ENCODE data around the gene STK32B. TPM values are rescaled to one million over a fixed set of nuclear protein-coding genes. Genes with fewer than 3 reads are reported as not detected.

Gene STK32B
- polyA plus RNA-seq, 2 of the 4 experiments (the other 2 are of a cell fraction): 7.6 to 12.1 TPM

- no peak for TF ChIP-seq HOXA7 (CRISPR knock-in tag; IDR thresholded peaks at IDR 0.05)
Observed at GRCh38 chr4:5500165-5500564, 448.9 kb downstream of the STK32B start (continued).

- no peak overlapping the region for H3K27ac ChIP-seq
- no peak overlapping the region for H3K4me3 ChIP-seq
- ChIA-PET CTCF (no interaction called here), POLR2A (no interaction called here)
- no peak for ATAC-seq
- FAIRE-seq: no peak
- H3K4me2 ChIP-seq: no peak overlapping the region
- no peaks in the 10 kb centered on the region for H3K9me3 ChIP-seq
- no peak for DNase-seq (ENCODE audit: low read depth in 1 of 2, low spot score in 1 of 2)
- 58% methylated on average over 7 of the region's 7 CpGs for WGBS (ENCODE audit: missing lambda C conversion rate)
- TF ChIP-seq RFX5 (IDR thresholded peaks at IDR 0.05) (no peak), PBX3 (IDR thresholded peaks at IDR 0.05) (no peak), EHMT2 (IDR thresholded peaks at IDR 0.05; ENCODE audit: low read depth) (no peak), ZC3H11A (IDR thresholded peaks at IDR 0.05) (no peak), REST (IDR thresholded peaks at IDR 0.05) (no peak), BHLHE40 (IDR thresholded peaks at IDR 0.05; ENCODE audit: low read depth, low read length) (no peak), ESRRA (IDR thresholded peaks at IDR 0.05; ENCODE audit: borderline replicate concordance, low read length) (no peak), RCOR1 (IDR thresholded peaks at IDR 0.05; ENCODE audit: low read depth, low read length) (no peak), ZNF302 (CRISPR knock-in tag; IDR thresholded peaks at IDR 0.05) (no peak)
- peaks cover 14% of the 10 kb centered on the region for H3K4me1 ChIP-seq
Observed at GRCh38 chr4:5503336-5503936, 452.2 kb downstream of the STK32B start.

GRCh38 chr4:5504486-5504885, 453.2 kb downstream of the STK32B start:
- Histone ChIP-seq H3K9me3 (no peaks in the 10 kb centered on the region), H3K27ac (no peak overlapping the region), H3K4me2 (no peak overlapping the region), H3K4me1 (peaks cover 14% of the 10 kb centered on the region), H3K4me3 (no peak overlapping the region)
- FAIRE-seq (no peak), DNase-seq (ENCODE audit: low read depth in 1 of 2, low spot score in 1 of 2) (no peak), ATAC-seq (no peak)
- ChIA-PET CTCF (no interaction called here), POLR2A (no interaction called here)
- TF ChIP-seq NPAS2 (CRISPR knock-in tag; IDR thresholded peaks at IDR 0.05; ENCODE audit: borderline replicate concordance) (no peak), RCOR1 (IDR thresholded peaks at IDR 0.05; ENCODE audit: low read depth, low read length) (no peak), FOSB (CRISPR knock-in tag; IDR thresholded peaks at IDR 0.05) (no peak), POLR2A (IDR thresholded peaks at IDR 0.05; ENCODE audit: low read length) (no peak), ZFP36 (IDR thresholded peaks at IDR 0.05; ENCODE audit: borderline replicate concordance, partially characterized antibody) (no peak), CBX8 (IDR thresholded peaks at IDR 0.05) (no peak), HEYL (CRISPR knock-in tag; IDR thresholded peaks at IDR 0.05) (no peak), EP300 (IDR thresholded peaks at IDR 0.05) (no peak), NR3C1 (IDR thresholded peaks at IDR 0.05) (no peak), ESRRA (IDR thresholded peaks at IDR 0.05; ENCODE audit: borderline replicate concordance, low read length) (no peak), BHLHE40 (IDR thresholded peaks at IDR 0.05; ENCODE audit: low read depth, low read length) (no peak), MAZ (IDR thresholded peaks at IDR 0.05; ENCODE audit: borderline replicate concordance, low read depth, low read length) (no peak), RFX5 (IDR thresholded peaks at IDR 0.05) (no peak), ELK1 (IDR thresholded peaks at IDR 0.05; ENCODE audit: low read depth, low read length) (no peak)

Data from A549 (cell line).